SK-N-SH (cell line): Measurements from ENCODE around the gene CXADR. TPM values are rescaled to one million over a fixed set of nuclear protein-coding genes. Genes with fewer than 3 reads are reported as not detected.

Experiments used
- CTCF ChIA-PET: fragments of 300-600, 350-600 bp; formaldehyde crosslinking; extraction: SDS; loops from one replicate; lab custom pipeline; 2021; lab: Yijun Ruan, JAX
- POLR2A ChIA-PET: fragments of 350-600 bp; sonication (Branson Sonifier 250); formaldehyde crosslinking; extraction: SDS; loops from one replicate; lab custom pipeline; 2020; ENCODE audit warnings: antibody characterized with exemption, inconsistent platforms; lab: Yijun Ruan, JAX
- DNase-seq: peaks from one replicate; pipeline ENCODE4 v3.0.0; 2012
- H2AFZ ChIP-seq: fragments of 200-600 bp; sonication (generic); 2 replicates; pipeline ENCODE4 v1.8.1; 2016; ENCODE audit warnings: antibody characterized with exemption, mild to moderate bottlenecking, low read depth
- H3F3A ChIP-seq: fragments of 200-600 bp; sonication (generic); replicated peaks from 2 replicates; pipeline ENCODE3; 2016; ENCODE audit warnings: antibody characterized with exemption, mild to moderate bottlenecking; ENCODE audit not compliant: insufficient read depth
- H3K27ac ChIP-seq, 2 experiments: fragments of 200-500 bp in 1 of 2; fragments of 200-600 bp in 1 of 2; sonication (Bioruptor generic) in 1 of 2; sonication (generic), shearing (Covaris generic) in 1 of 2; 2 replicates each; pipeline versions ENCODE4 v1.5.1 to v1.6.1; 2014 to 2016; ENCODE audit warnings: low read depth in 2 of 2, inconsistent platforms in 1 of 2, low read length in 1 of 2, mild to moderate bottlenecking in 1 of 2, mixed read lengths in 1 of 2
- H3K27me3 ChIP-seq: fragments of 200-600 bp; sonication (generic), shearing (Covaris generic); 2 replicates; pipeline ENCODE4 v1.6.1; 2016; ENCODE audit warnings: mixed run types; ENCODE audit not compliant: insufficient read depth
- H3K36me3 ChIP-seq, 2 experiments: fragments of 200-500 bp in 1 of 2; fragments of 200-600 bp in 1 of 2; sonication (Bioruptor generic) in 1 of 2; sonication (generic) in 1 of 2; replicated peaks in 1 of 2; 2 replicates each; pipeline versions ENCODE3 to v1.5.1; 2014 to 2016; ENCODE audit warnings: low read length in 1 of 2, mild to moderate bottlenecking in 1 of 2; ENCODE audit not compliant: insufficient read depth in 2 of 2, control insufficient read depth in 1 of 2
- H3K4me1 ChIP-seq, 2 experiments: fragments of 200-500 bp in 1 of 2; fragments of 200-600 bp in 1 of 2; sonication (Bioruptor generic) in 1 of 2; sonication (generic), shearing (Covaris generic) in 1 of 2; 2 replicates each; pipeline versions ENCODE4 v1.5.1 to v1.6.1; 2014 to 2016; ENCODE audit warnings: low read depth in 1 of 2, low read length in 1 of 2, mixed run types in 1 of 2; ENCODE audit not compliant: insufficient read depth in 2 of 2, control insufficient read depth in 1 of 2
- H3K4me2 ChIP-seq: fragments of 200-600 bp; sonication (generic), shearing (Covaris generic); 2 replicates; pipeline ENCODE4 v1.6.1; 2017; ENCODE audit warnings: mixed run types
- H3K4me3 ChIP-seq, 2 experiments: fragments of 200-500 bp in 1 of 2; fragments of 200-600 bp in 1 of 2; sonication (Bioruptor generic) in 1 of 2; sonication (generic), shearing (Covaris generic) in 1 of 2; 2 replicates each; pipeline versions ENCODE4 v1.5.1 to v1.8.1; 2014 to 2016; ENCODE audit warnings: low read depth in 2 of 2, inconsistent platforms in 1 of 2, low read length in 1 of 2, mild to moderate bottlenecking in 1 of 2, mixed read lengths in 1 of 2, moderate library complexity in 1 of 2
- H3K79me2 ChIP-seq: fragments of 200-600 bp; sonication (generic); 2 replicates; pipeline ENCODE4 v1.8.1; 2017; ENCODE audit warnings: mild to moderate bottlenecking; ENCODE audit not compliant: insufficient read depth
- H3K9ac ChIP-seq: fragments of 200-600 bp; sonication (generic); 2 replicates; pipeline ENCODE4 v1.6.1; 2017; ENCODE audit warnings: mixed run types
- H3K9me2 ChIP-seq: fragments of 200-600 bp; sonication (generic); 2 replicates; pipeline ENCODE4 v1.6.1; 2017; ENCODE audit warnings: mixed run types
- H3K9me3 ChIP-seq: fragments of 200-600 bp; sonication (generic); 2 replicates; pipeline ENCODE4 v1.6.1; 2017; ENCODE audit warnings: mixed run types, mild to moderate bottlenecking, moderate library complexity
- H4K20me1 ChIP-seq: fragments of 200-600 bp; sonication (generic); 2 replicates; pipeline ENCODE4 v1.6.1; 2017; ENCODE audit warnings: mild to moderate bottlenecking, mixed run types; ENCODE audit not compliant: insufficient read depth
- CHD2 ChIP-seq: fragments of 150-350 bp; IDR thresholded peaks from 2 replicates; pipeline ENCODE4 v1.6.1; 2018; ENCODE audit warnings: low read length; ENCODE audit not compliant: partially characterized antibody
- CTCF ChIP-seq: fragments of 200-600 bp; sonication (generic); IDR thresholded peaks from 2 replicates; pipeline ENCODE4 v1.6.1; 2017; ENCODE audit warnings: antibody characterized with exemption, mild to moderate bottlenecking, moderate library complexity
- ELF1 ChIP-seq: IDR thresholded peaks from 2 replicates; pipeline ENCODE4 v1.4.0; 2012
- GATA2 ChIP-seq: sonication (generic); formaldehyde crosslinking; IDR thresholded peaks from 2 replicates; pipeline ENCODE4 v1.5.0; 2020; ENCODE audit warnings: mild to moderate bottlenecking, missing genetic modification reagents
- IRF3 ChIP-seq: fragments of 150-350 bp; IDR thresholded peaks from 2 replicates; pipeline ENCODE4 v1.6.1; 2016; ENCODE audit warnings: mild to moderate bottlenecking, low read depth, low read length
- JUND ChIP-seq: IDR thresholded peaks from 2 replicates; pipeline ENCODE4 v1.4.0; 2012
- MEF2A ChIP-seq: IDR thresholded peaks from 2 replicates; pipeline ENCODE4 v1.4.0; 2012; ENCODE audit warnings: low read depth, borderline replicate concordance
- NFIC ChIP-seq: IDR thresholded peaks from 2 replicates; pipeline ENCODE4 v1.4.0; 2012; ENCODE audit warnings: borderline replicate concordance
- NRF1 ChIP-seq: IDR thresholded peaks from 2 replicates; pipeline ENCODE4 v1.6.1; 2012; ENCODE audit warnings: low read depth, mild to moderate bottlenecking, low read length
- RAD21 ChIP-seq: IDR thresholded peaks from 2 replicates; pipeline ENCODE4 v1.6.1; 2012; ENCODE audit warnings: mild to moderate bottlenecking, low read length
- RCOR1 ChIP-seq: fragments of 150-350 bp; IDR thresholded peaks from 2 replicates; pipeline ENCODE4 v1.6.1; 2017; ENCODE audit warnings: antibody characterized with exemption, low read length
- REST ChIP-seq: IDR thresholded peaks from 2 replicates; pipeline ENCODE4 v1.6.1; 2012; ENCODE audit warnings: mild to moderate bottlenecking, low read depth, low read length, moderate library complexity
- RFX5 ChIP-seq: IDR thresholded peaks from 2 replicates; pipeline ENCODE4 v1.6.1; 2012; ENCODE audit warnings: mild to moderate bottlenecking, improper control_type of control experiment, low read length
- SMC3 ChIP-seq: IDR thresholded peaks from 2 replicates; pipeline ENCODE4 v1.6.1; 2012; ENCODE audit warnings: low read depth, low read length, improper control_type of control experiment
- TCF12 ChIP-seq: IDR thresholded peaks from 2 replicates; pipeline ENCODE4 v1.4.0; 2012
- TEAD4 ChIP-seq: IDR thresholded peaks from 2 replicates; pipeline ENCODE4 v1.4.0; 2012; ENCODE audit warnings: mild to moderate bottlenecking, borderline replicate concordance; ENCODE audit not compliant: insufficient read depth
- USF1 ChIP-seq: IDR thresholded peaks from 2 replicates; pipeline ENCODE4 v1.4.0; 2012; ENCODE audit warnings: low read depth, borderline replicate concordance
- USF2 ChIP-seq: fragments of 150-350 bp; IDR thresholded peaks from 2 replicates; pipeline ENCODE4 v1.6.1; 2017; ENCODE audit warnings: antibody characterized with exemption, low read length, low read depth, borderline replicate concordance
- WGBS: methylation state at CpG from one replicate; pipeline ENCODE4 v1.1.6; 2017; ENCODE audit warnings: low lambda C conversion rate; 5-methylcytosine and 5-hydroxymethylcytosine counted together
- polyA plus RNA-seq, 3 experiments: library from polyadenylated mRNA; depleted of rRNA; stranded (reverse); fragments of >200 nt; gene quantifications; 2 replicates each; pipeline ENCODE4 v1.2.3, GENCODE V29; 2012

Gene CXADR
- polyA plus RNA-seq, 1 of the 3 experiments (the other 2 are of a cell fraction): 1.1 TPM

- no peak overlapping the region for H3K4me2 ChIP-seq
- DNase-seq: no peak
- no peaks in the 10 kb centered on the region for H3F3A ChIP-seq
- H3K36me3 ChIP-seq: no peaks in the 10 kb centered on the region
- no peak overlapping the region for H3K9ac ChIP-seq
- no peaks in the 10 kb centered on the region for H3K79me2 ChIP-seq
- H3K27me3 ChIP-seq: no peaks in the 10 kb centered on the region
- no peak for TF ChIP-seq JUND
- no peak for TF ChIP-seq MEF2A
- TF ChIP-seq RCOR1: no peak
- TF ChIP-seq SMC3: no peak
- TF ChIP-seq REST: no peak
- TF ChIP-seq GATA2 (CRISPR knock-in tag): no peak
- TF ChIP-seq TEAD4: no peak
- no peak for TF ChIP-seq NFIC
- no peak for TF ChIP-seq CHD2
- TF ChIP-seq RFX5: no peak
- TF ChIP-seq RAD21: no peak
- no peak for TF ChIP-seq NRF1
- no peak for TF ChIP-seq TCF12
- TF ChIP-seq IRF3: no peak
- TF ChIP-seq USF2: no peak
- no peak for TF ChIP-seq USF1
- no peak for TF ChIP-seq ELF1
- no peak for TF ChIP-seq CTCF
- no peaks in the 10 kb centered on the region for H4K20me1 ChIP-seq
- ChIA-PET POLR2A (interaction anchor here (0.6 kb wide), 1 partner anchor 14 kb away, joined by 4 read pairs; no protein-coding TSS in a partner anchor), CTCF (no interaction called here)
- H2AFZ ChIP-seq: no peak overlapping the region
- H3K4me3 ChIP-seq: no peak overlapping the region
- 75% methylated on average over 5 of the region's 5 CpGs for WGBS
- H3K9me2 ChIP-seq: no peaks in the 10 kb centered on the region
- H3K27ac ChIP-seq: no peak overlapping the region
- peaks cover 0 to 2% of the 10 kb centered on the region in 2 experiments; a peak in 1 of 4 replicates for H3K4me1 ChIP-seq
- no peaks in the 10 kb centered on the region for H3K9me3 ChIP-seq
These were observed 14.9 kb downstream of the CXADR start for GRCh38 chr21:17527711-17528110.
